PC-3 (cell line): ENCODE measurements around the gene PRDM11. TPM values are rescaled to one million over a fixed set of nuclear protein-coding genes. Genes with fewer than 3 reads are reported as not detected.

Source experiments
- ATAC-seq: fragments of 200-7000 bp; cut with Tn5 transposase; 2 replicates; pipeline ENCODE4 v1.9.1; 2020; ENCODE audit warnings: mild to moderate bottlenecking, moderate library complexity
- BruUV-seq: library from RNA; stranded (reverse); fragments of 400-500 nt; replicated peaks from 2 replicates; lab custom pipeline; 2021; lab: Mats Ljungman, UMichigan
- CTCF ChIA-PET: fragments of 300-600 bp; sonication (Branson Sonifier 250); formaldehyde crosslinking; loops from one replicate; lab custom pipeline; 2022; ENCODE audit warnings: antibody characterized with exemption; lab: Charles Lee
- POLR2A ChIA-PET: fragments of 300-600 bp; sonication (Branson Sonifier 250); formaldehyde crosslinking; loops from one replicate; lab custom pipeline; 2022; ENCODE audit warnings: antibody characterized with exemption; ENCODE audit not compliant: unreplicated experiment; lab: Charles Lee
- DNase-seq: peaks from one replicate; pipeline ENCODE4 v3.0.0-alpha.2; 2015
- H2AFZ ChIP-seq: fragments of 300-600 bp; sonication (generic); 2 replicates; pipeline ENCODE4 v1.6.0; 2016; ENCODE audit warnings: antibody characterized with exemption, low read length
- H3F3A ChIP-seq: fragments of 300-600 bp; sonication (generic); one replicate; pipeline ENCODE4 v1.6.0; 2017; ENCODE audit warnings: antibody characterized with exemption, low read length, control low read depth, mild to moderate bottlenecking; ENCODE audit not compliant: unreplicated experiment
- H3K27ac ChIP-seq: fragments of 300-600 bp; sonication (generic); 2 replicates; pipeline ENCODE4 v1.5.1; 2016; ENCODE audit warnings: mild to moderate bottlenecking, low read length
- H3K27me3 ChIP-seq: fragments of 300-600 bp; sonication (generic); 2 replicates; pipeline ENCODE4 v1.6.1; 2016; ENCODE audit warnings: low read length, mixed read lengths
- H3K36me3 ChIP-seq: fragments of 300-600 bp; sonication (generic); 2 replicates; pipeline ENCODE4 v1.6.1; 2016; ENCODE audit warnings: low read depth, mixed run types, low read length, mixed read lengths
- H3K4me1 ChIP-seq: fragments of 300-600 bp; sonication (generic); 2 replicates; pipeline ENCODE4 v1.5.1; 2016; ENCODE audit warnings: low read length; ENCODE audit not compliant: insufficient read depth
- H3K4me2 ChIP-seq: fragments of 300-600 bp; sonication (generic); 2 replicates; pipeline ENCODE4 v1.6.0; 2016; ENCODE audit warnings: low read length
- H3K4me3 ChIP-seq: fragments of 300-600 bp; sonication (generic); 2 replicates; pipeline ENCODE4 v1.5.1; 2016; ENCODE audit warnings: mild to moderate bottlenecking, low read length, mixed read lengths
- H3K79me2 ChIP-seq: fragments of 300-600 bp; sonication (generic); 2 replicates; pipeline ENCODE4 v1.6.1; 2017; ENCODE audit warnings: low read length, mixed read lengths
- H3K9ac ChIP-seq: fragments of 300-600 bp; sonication (generic); 2 replicates; pipeline ENCODE4 v1.6.0; 2016; ENCODE audit warnings: mild to moderate bottlenecking, low read length
- H3K9me2 ChIP-seq: fragments of 300-600 bp; sonication (generic); replicated peaks from 2 replicates; pipeline ENCODE4 v1.6.1; 2016; ENCODE audit warnings: mixed run types, low read length, mixed read lengths
- H3K9me3 ChIP-seq: fragments of 300-600 bp; sonication (generic); 2 replicates; pipeline ENCODE4 v1.6.1; 2016; ENCODE audit warnings: low read length, mixed read lengths
- H4K20me1 ChIP-seq: fragments of 300-600 bp; sonication (generic); 2 replicates; pipeline ENCODE4 v1.6.1; 2016; ENCODE audit warnings: low read length, mixed read lengths
- CTCF ChIP-seq: fragments of 300-600 bp; sonication (generic); conservative IDR thresholded peaks from 2 replicates; pipeline ENCODE4 v1.5.1; 2017; ENCODE audit warnings: antibody characterized with exemption, low read depth, mild to moderate bottlenecking, low read length
- EZH2 ChIP-seq: fragments of 300-600 bp; sonication (generic); IDR thresholded peaks from one replicate; pipeline ENCODE4 v1.6.1; 2017; ENCODE audit warnings: antibody characterized with exemption, mild to moderate bottlenecking, low read length; ENCODE audit not compliant: unreplicated experiment
- EZH2phosphoT487 ChIP-seq: fragments of 300-600 bp; sonication (generic); IDR thresholded peaks from 2 replicates; pipeline ENCODE4 v1.6.1; 2018; ENCODE audit warnings: mild to moderate bottlenecking, antibody characterized with exemption, low read length, borderline replicate concordance
- intact Hi-C: fragments of 100-400 bp; cut with micrococcal nuclease; formaldehyde crosslinking; loops from 2 replicates; pipeline ENCODE4 v1.9.0; 2023
- total RNA-seq: library from RNA; depleted of rRNA; stranded (reverse); fragments of >200 nt; gene quantifications from 2 replicates; pipeline ENCODE4 v1.2.3, GENCODE V29; 2014

PRDM11 gene
- total RNA-seq, 1 experiment from 2014 or later, result 5.0 TPM

GRCh38 chr11:45233121-45233803 is 86.8 kb downstream of the PRDM11 start:
- no peak overlapping the region for H3K27ac ChIP-seq
- H3K4me1 ChIP-seq, result no peaks in the 10 kb centered on the region
- DNase-seq (peak; percentile 70), ATAC-seq (peak; percentile 85)
- ChIA-PET CTCF (interaction anchor here (1.0 kb wide), 1 partner anchor 123 kb away, joined by 5 read pairs; no protein-coding TSS in a partner anchor), POLR2A (no interaction called here)
- no peak for TF ChIP-seq EZH2
- peak; percentile 72 for TF ChIP-seq CTCF
- no peak overlapping the region for H3K4me2 ChIP-seq
- intact Hi-C loops, result no loop called here
- no peak overlapping the region for H3K4me3 ChIP-seq
- H4K20me1 ChIP-seq, result no peaks in the 10 kb centered on the region
- H3K9me3 ChIP-seq, result no peaks in the 10 kb centered on the region
- BruUV-seq, result no TSS peak
- no peaks in the 10 kb centered on the region for H3K9me2 ChIP-seq
- no peak overlapping the region for H3K9ac ChIP-seq
- no peaks in the 10 kb centered on the region for H3F3A ChIP-seq
- peaks cover 11% of the 10 kb centered on the region; the same call in 1 of the 2 replicates for H3K27me3 ChIP-seq
- no peak overlapping the region for H2AFZ ChIP-seq
- H3K79me2 ChIP-seq, result no peaks in the 10 kb centered on the region
- H3K36me3 ChIP-seq, result no peaks in the 10 kb centered on the region

GRCh38 chr11:45233804-45234170 is 87.3 kb downstream of the PRDM11 start:
- H3K4me1 ChIP-seq, result no peaks in the 10 kb centered on the region
- H3K9me3 ChIP-seq, result no peaks in the 10 kb centered on the region
- peaks cover 11% of the 10 kb centered on the region; the same call in 1 of the 2 replicates for H3K27me3 ChIP-seq
- no peak for DNase-seq
- no TSS peak for BruUV-seq
- no peak; the same call in 1 of the 2 replicates for TF ChIP-seq CTCF
- TF ChIP-seq EZH2phosphoT487, result no peak
- TF ChIP-seq EZH2, result no peak
- H3K4me2 ChIP-seq, result no peak overlapping the region
- H3K9me2 ChIP-seq, result no peaks in the 10 kb centered on the region
- intact Hi-C loops, result no loop called here
- H3K4me3 ChIP-seq, result no peak overlapping the region
- H3K79me2 ChIP-seq, result no peaks in the 10 kb centered on the region
- no peaks in the 10 kb centered on the region for H3K36me3 ChIP-seq
- no peak overlapping the region for H3K27ac ChIP-seq
- ATAC-seq, result no peak
- no peaks in the 10 kb centered on the region for H3F3A ChIP-seq
- H3K9ac ChIP-seq, result no peak overlapping the region
- ChIA-PET CTCF (interaction anchor here (1.0 kb wide), 1 partner anchor 123 kb away, joined by 5 read pairs; no protein-coding TSS in a partner anchor), POLR2A (no interaction called here)
- no peak overlapping the region for H2AFZ ChIP-seq
- no peaks in the 10 kb centered on the region for H4K20me1 ChIP-seq

- H3K36me3 ChIP-seq, result no peaks in the 10 kb centered on the region
- TF ChIP-seq EZH2phosphoT487 (no peak), CTCF (no peak), EZH2 (no peak)
- H3K79me2 ChIP-seq, result no peaks in the 10 kb centered on the region
- H3F3A ChIP-seq, result no peaks in the 10 kb centered on the region
- H3K27ac ChIP-seq, result no peak overlapping the region
- no peaks in the 10 kb centered on the region for H3K4me1 ChIP-seq
- no peaks in the 10 kb centered on the region for H4K20me1 ChIP-seq
- H2AFZ ChIP-seq, result no peak overlapping the region
- H3K27me3 ChIP-seq, result peaks cover 11% of the 10 kb centered on the region; the same call in 1 of the 2 replicates
- no peak overlapping the region for H3K4me2 ChIP-seq
- intact Hi-C loops, result no loop called here
- no peak overlapping the region for H3K4me3 ChIP-seq
- no peaks in the 10 kb centered on the region for H3K9me2 ChIP-seq
- no peaks in the 10 kb centered on the region for H3K9me3 ChIP-seq
- ChIA-PET POLR2A (no interaction called here), CTCF (interaction anchor here (1.0 kb wide), 1 partner anchor 124 kb away, joined by 5 read pairs; no protein-coding TSS in a partner anchor)
- H3K9ac ChIP-seq, result no peak overlapping the region
- DNase-seq (no peak), ATAC-seq (no peak)
- no TSS peak for BruUV-seq
These were observed 88.0 kb downstream of the PRDM11 start for GRCh38 chr11:45234306-45235006.
